Cardiac fibroblast (primary cell): ENCODE measurements around the gene CD44.

Source experiments
- DNase-seq, 2 donors: peaks; one replicate each; pipeline versions ENCODE4 v3.0.0 to v3.0.0-alpha.2; 2010; ENCODE audit warnings: low read depth in 2 of 2
- H3K4me3 ChIP-seq, 2 donors: replicated peaks in 1 of 2; 1 replicate in 1 of 2; 2 replicates in 1 of 2; pipeline ENCODE4 v1.5.1; 2011; ENCODE audit warnings: low read depth in 2 of 2, low read length in 2 of 2, mild to moderate bottlenecking in 2 of 2, moderate library complexity in 1 of 2
- TF ChIP-seq, protein P1 (sequence below): IDR thresholded peaks from one replicate; pipeline ENCODE4 v1.5.1; 2011; ENCODE audit warnings: low read depth, mild to moderate bottlenecking, low read length, inconsistent platforms

The CD44 gene

DNA sequence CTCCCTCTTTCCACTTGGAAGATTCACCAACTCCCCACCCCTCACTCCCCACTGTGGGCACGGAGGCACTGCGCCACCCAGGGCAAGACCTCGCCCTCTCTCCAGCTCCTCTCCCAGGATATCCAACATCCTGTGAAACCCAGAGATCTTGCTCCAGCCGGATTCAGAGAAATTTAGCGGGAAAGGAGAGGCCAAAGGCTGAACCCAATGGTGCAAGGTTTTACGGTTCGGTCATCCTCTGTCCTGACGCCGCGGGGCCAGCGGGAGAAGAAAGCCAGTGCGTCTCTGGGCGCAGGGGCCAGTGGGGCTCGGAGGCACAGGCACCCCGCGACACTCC is 397 bp upstream of the CD44 start:
- peak overlapping the region; percentile 85 to 94 for H3K4me3 ChIP-seq
- no peak for DNase-seq
- TF ChIP-seq, protein P1, sequence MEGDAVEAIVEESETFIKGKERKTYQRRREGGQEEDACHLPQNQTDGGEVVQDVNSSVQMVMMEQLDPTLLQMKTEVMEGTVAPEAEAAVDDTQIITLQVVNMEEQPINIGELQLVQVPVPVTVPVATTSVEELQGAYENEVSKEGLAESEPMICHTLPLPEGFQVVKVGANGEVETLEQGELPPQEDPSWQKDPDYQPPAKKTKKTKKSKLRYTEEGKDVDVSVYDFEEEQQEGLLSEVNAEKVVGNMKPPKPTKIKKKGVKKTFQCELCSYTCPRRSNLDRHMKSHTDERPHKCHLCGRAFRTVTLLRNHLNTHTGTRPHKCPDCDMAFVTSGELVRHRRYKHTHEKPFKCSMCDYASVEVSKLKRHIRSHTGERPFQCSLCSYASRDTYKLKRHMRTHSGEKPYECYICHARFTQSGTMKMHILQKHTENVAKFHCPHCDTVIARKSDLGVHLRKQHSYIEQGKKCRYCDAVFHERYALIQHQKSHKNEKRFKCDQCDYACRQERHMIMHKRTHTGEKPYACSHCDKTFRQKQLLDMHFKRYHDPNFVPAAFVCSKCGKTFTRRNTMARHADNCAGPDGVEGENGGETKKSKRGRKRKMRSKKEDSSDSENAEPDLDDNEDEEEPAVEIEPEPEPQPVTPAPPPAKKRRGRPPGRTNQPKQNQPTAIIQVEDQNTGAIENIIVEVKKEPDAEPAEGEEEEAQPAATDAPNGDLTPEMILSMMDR, result no peak

DNA sequence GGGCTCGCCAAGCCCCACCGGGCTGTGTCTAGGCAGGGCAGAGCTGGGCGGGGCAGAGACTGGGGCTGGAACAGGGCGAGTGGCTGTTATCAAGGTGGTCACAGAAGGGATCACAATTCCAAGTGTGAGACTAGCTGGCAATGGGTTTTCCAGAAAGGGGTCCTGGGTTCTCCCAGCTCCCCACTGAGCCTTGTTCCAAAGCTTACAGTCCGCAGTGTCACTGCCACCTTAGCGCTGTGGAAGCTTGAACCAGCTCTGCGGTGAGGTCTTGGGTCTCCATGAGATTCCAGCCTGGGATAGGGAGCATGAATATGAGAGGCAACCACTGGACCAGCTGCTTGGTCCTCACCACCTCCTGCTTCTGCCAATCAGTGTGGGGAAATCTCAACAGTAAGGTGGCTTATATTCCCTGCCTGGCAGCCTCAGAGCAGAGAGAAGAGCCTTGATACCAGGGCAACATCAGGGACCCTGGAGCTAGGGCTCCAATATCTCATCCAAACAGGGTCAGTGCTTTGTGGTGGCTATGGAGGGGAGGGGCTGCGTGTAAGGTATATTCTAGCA is 831 bp downstream of the CD44 start:
- peak overlapping the region; percentile 85 to 94 for H3K4me3 ChIP-seq
- TF ChIP-seq, protein P1, result no peak
- no peak for DNase-seq

DNA sequence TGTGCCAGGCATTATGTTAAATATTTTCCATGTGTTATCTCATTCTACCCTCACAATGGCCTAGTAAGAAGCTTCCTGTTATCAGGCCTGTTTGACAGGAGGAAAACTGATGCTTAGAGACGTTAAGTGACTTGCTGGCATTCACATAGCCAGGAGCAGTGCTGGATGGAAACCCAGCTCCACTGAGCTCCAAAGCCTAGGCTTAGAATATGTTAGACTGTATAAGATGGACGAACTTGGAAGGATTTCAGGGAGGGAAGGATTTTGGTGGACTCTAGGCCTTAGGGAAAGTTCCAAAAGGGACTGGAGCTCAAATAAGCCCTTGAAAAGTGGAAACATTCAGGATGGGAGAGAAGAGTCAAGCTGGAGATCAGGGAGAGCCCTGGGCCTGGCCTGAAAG is 2.1 kb downstream of the CD44 start:
- no peak for DNase-seq
- TF ChIP-seq, protein P1, result no peak
- peak overlapping the region; percentile 85 to 94 for H3K4me3 ChIP-seq

DNA sequence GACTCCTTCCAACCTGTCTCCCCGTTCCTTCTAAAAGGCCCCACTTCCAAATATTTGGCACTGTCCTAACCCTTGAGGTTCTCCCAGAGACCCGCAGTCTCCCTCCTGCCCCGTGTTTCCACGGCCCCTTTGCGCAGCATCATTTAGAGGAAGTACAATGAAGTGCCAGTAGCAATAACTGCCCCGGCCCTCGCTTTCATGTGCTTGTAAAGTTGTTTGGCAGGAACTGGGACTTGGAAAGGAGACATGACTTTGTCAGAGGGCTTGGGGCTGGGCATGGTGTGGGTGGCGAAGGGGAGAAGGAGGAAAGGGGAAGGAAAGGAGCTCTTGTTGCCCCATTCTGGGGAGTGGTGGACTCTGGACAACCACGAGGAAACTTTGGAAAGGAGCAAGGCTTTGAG is 2.6 kb downstream of the CD44 start:
- TF ChIP-seq, protein P1, result no peak
- DNase-seq, result no peak
- H3K4me3 ChIP-seq, result peak overlapping the region; percentile 85 to 94

DNA sequence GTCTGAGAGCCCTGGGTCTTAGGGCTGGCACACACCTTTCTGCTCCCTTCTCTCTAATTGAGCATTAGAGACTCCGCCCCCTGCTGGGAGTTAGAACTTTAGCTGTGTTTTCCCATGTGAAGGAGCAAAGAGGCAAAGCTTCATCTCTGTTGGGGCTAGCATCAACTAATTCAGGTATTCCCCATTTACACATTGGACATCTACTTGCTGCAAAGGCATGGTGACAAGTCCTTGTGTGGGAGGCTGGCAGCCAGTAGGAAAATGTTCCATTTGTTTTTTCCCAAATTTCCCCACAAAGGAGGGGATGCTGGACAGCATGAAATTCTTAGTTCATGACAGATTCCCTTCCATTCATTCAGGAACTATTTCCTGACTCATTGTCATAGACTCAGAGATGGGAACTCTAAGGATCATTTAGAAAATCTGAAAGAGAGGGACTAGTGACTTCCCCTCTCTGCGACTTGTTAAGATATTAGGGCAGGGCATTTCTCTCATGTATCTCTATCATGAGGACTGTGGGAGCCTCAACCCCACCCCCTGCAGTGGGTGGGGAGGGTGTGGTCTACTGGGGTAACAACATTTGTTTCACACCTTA is 3.6 kb downstream of the CD44 start:
- peak overlapping the region in 1 of 2 donors; percentile 8 for H3K4me3 ChIP-seq
- DNase-seq, result peak; percentile 44 to 82
- TF ChIP-seq, protein P1, result peak; percentile 18

DNA sequence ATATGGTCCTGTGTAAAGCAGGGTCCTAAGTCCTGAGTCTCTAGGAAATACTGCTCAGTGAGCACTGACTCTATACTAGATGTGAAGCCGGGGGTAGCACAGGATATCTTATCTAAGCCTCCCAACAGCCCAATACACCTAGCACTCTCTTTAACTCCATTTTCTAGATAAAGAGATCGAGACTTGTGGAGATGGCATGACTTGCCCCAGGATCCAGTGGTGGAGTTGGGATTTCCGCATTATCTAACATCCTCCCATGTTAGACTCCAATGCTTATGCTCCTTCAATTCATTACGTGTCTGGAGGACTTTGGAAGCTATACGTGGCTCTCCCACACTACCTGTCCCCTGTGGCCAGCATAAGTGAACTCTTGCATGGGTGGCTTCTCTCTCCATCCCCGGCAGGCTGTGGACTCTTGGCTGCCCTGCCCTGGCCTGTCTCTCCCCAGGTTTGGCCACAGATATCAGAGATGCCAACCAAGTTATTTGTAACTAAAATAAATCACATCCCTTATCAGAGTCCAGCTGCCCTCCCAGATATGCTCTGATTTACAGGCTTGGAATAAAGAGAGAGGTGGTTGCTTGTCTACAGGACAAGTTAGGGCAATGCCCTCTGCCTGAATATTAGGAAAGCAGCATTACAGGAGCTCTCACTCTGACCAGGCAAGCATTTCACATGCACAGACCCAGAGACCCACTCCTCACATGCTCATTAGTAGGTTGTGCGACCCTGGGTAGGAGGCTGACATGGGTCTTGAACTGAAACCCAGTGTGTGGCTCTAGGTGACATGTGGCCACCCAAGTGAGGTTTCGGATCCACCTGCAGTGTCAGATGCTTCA is 4.5 kb downstream of the CD44 start:
- TF ChIP-seq, protein P1, result no peak
- H3K4me3 ChIP-seq, result peak overlapping the region in 1 of 2 donors; percentile 4
- no peak for DNase-seq
